ENCODE data around the gene POLE.

- TF ChIP-seq CTCF (conservative IDR thresholded peaks at IDR 0.05; ENCODE audit: low read length) (no peak), EZH2phosphoT487 (IDR thresholded peaks at IDR 0.05; ENCODE audit: borderline replicate concordance, low read depth, low read length) (no peak)
These were observed 92.0 kb downstream of the POLE start for GRCh38 chr12:132595183-132595582.
